Measurements from ENCODE around the gene EFNA5. TPM values are rescaled to one million over a fixed set of nuclear protein-coding genes. Genes with fewer than 3 reads are reported as not detected.

The EFNA5 gene
- total RNA-seq, 1 donor from 2014 or later: 9.1 TPM

DNA sequence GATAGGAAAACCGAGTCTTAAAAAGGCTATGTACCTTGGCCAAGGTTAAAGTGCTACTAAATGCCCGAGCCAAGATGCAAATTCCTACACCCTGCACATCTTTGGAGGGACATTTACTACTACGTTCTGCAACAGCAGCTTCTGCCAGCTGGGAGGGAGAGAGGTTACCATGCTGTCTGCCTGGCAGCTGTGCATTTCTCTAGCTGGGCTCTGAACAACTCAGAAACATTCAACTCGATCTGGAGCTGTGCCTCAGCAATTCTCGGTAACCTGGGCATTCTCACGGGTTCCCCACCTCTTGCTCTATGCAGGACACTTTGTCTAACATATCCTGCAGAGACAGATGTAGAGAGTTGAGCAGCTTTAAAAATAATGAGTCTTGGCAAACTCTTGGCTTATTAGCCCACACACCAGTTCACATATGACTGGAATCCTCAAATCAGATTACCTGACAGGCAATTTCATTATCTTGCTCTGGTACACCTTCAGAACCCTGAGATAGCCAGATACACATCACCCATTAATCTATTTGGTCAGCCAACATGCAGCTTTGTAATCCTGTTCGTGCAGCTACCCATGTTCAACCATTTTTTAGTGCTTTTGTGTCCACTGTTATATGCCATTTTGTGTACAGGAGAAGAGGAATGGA, 115.8 kb downstream of the EFNA5 start:
- no peak for DNase-seq (ENCODE audit: extremely low read depth, low read depth, low spot score)

DNA sequence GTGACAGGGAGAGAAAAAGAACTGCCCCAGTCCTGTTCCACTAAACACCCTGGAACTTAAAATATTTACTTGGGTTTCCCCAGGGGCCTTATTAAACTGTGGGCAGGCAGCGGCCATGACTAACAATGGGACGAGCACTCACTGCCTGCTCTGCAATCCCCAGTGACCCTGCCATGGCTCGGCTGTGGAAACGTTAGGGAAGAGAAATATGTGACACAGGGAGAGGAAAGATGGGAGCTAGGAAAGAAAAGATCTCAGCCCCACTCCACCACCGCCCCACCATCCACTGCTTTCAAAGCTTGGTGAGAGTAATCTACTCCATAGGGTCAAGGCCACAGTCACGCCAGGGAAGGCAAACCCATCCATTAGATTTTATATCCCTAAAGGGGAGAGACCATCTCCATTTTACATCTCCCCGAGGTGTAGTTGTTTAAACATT, 117.6 kb downstream of the EFNA5 start:
- no peak for DNase-seq (ENCODE audit: extremely low read depth, low read depth, low spot score)

DNA sequence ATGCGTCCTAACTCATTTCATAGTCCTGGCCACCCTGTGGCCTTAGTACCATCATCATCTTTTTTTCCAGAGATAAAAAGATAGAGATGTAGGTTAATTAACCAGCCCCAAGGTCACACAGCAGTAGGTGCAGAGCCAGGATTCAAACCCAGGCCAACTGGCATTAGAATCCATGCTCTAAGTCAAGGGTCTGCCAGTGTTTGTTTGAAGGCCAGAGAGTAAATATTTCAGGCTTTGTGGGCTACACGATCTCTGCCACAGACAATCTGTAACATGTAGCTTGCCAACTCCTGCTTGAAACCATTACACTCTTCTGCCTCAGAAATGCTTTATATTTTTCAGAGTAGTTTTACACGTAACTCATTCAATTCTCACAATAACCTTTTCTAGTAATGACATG, 119.6 kb downstream of the EFNA5 start:
- no peak for DNase-seq (ENCODE audit: extremely low read depth, low read depth, low spot score)

DNA sequence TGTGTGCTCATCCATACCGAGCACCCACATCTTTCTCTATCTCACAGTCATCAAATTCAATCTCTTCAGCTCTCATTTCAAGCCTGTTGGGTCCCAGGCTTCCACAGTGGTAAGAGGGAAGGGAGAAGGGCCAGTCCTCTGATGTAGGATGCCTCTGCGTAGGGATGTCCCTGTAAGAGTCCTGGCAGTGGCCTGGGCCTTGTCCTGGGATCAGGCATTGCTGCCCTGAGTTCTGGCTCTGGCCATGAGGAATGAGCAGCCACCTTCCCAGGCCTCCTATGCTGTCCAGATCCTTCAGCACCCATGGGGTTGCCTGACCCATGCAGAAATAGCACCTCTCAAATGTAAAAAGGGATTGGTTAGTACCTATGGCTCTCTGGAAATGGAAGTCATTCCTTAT, 121.2 kb downstream of the EFNA5 start:
- DNase-seq (ENCODE audit: extremely low read depth, low read depth, low spot score): no peak

DNA sequence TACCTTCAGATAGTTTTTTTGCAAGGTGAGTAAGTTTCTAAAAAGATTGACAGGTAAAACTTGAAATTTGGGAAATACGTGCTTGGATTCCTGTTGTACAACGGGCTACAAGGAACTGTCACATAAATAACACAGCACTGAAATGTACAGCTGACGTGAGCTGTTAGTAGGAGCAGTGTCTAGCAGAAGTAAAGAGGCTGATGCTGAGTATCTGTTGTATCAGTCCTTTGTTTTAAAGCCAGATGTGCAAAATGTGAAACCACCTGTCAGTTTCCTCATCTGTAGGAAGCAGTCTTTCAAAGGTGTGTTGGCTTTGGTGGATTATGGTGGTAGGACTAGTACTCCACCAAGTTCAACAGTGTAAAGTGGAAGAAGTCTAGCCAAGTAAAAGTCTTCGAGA, 122.3 kb downstream of the EFNA5 start:
- DNase-seq (ENCODE audit: extremely low read depth, low read depth, low spot score): no peak

DNA sequence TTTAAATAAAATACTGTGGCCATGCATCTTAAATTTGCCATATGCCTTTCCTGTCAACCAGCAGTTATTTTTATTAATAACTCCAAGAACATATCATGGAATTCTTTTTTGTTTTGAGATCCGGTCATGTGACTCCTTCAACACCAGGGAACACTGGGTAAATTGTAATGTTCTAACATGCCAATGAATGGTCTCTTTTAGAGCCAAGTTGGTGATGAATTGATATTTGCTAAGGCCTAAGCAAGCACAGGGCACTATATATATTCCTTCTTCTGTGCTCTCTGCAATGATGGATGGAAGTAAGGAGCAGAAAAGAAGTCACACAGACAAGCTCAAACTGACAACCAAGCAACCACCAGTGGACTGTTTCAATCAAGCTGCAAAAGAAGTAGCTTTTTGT, 124.0 kb downstream of the EFNA5 start:
- no peak for DNase-seq (ENCODE audit: extremely low read depth, low read depth, low spot score)

DNA sequence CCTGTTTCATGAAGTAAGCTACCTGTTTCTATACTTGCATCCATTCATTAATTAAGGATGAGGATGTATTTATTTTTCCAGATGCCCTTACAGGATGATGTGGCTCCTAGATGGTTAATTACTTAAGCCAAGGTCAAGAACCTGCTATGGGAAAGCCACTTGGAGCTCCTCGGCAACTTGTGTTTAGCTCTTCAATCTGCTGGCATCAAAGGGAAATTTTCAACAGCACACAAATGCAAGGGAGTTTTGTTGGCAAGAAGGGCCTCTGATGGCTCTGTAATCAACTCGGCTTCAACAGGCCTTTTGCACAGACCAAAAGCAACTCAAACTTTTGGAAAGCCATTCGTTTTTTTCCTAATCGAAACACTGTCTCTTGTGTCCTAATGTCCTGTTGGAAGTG, 125.3 kb downstream of the EFNA5 start:
- DNase-seq (ENCODE audit: extremely low read depth, low read depth, low spot score): no peak

DNA sequence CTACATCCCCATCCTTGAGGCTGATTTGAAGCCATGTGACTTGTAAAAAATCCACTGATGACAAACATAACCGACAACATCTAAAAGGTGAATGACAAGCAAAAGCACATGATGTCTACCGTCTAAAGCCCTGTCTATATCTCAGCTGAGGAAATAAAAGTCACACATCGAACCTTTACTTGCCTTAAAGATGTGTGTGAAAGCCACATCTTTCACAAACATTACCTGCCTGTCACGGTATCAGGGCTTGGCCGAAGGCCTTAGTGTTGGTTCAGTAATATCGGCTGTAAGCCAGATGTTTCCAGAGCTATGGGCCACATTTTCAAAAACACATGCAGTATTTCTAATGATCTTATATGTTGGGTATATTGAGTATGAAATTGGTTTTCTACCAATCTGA, 125.8 kb downstream of the EFNA5 start:
- DNase-seq (ENCODE audit: extremely low read depth, low read depth, low spot score): no peak

DNA sequence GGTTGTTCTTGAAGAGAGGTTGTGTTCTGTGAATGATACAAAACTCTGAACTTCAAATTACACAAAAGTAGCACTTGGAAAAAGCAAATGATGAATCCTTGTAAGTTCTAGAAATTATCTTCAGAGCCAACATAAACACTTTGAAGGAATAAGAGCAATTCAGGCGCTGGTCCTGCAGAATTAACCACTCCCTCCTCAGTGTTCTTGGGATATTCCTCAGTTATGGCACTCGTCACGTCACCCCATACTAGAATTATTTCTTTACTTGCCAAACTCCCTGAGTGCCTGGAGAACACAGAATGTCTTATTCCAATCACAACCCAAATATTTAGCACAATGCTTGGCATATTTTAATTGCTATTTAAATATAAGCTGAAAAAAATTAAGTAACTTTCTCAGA, 126.3 kb downstream of the EFNA5 start:
- no peak for DNase-seq (ENCODE audit: extremely low read depth, low read depth, low spot score)

DNA sequence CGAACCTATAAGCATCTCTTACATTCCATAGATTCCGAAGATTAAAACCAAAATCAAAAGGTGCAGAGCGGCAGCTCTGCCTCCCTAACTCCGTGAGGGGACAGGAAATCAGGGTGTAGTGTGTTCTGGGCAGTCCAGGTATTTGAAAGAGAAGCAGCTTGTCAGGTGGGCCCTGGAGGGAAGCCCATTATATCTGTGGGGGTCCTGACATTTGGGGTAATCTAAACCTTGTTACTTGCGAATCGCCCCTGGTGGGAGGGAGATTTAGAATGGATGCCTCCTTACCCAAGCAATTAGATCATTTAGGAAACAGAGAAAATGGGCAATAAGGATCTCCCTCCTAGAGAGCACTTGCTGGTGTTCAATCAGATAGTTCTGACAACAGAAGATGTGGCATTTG, 126.9 kb downstream of the EFNA5 start:
- DNase-seq (ENCODE audit: extremely low read depth, low read depth, low spot score): no peak

DNA sequence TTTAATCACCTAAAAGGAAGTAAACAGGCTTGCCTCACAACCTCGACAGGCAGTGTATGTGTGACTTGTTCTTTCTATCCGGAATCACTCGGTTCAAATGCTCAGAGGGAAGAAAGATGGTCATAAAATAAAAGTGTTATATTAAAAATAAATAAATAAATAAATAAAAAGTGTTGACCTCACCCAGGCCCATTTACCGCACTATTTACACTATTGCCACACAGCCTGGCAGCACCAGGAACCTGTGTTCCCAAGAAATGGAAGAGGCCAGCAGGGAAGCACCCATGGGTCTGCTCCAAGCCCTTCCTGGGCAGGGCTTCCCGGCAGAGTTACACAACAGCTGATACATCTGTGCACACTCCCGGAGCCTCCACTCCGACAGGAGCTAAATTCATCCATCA, 127.9 kb downstream of the EFNA5 start:
- no peak for DNase-seq (ENCODE audit: extremely low read depth, low read depth, low spot score)

DNA sequence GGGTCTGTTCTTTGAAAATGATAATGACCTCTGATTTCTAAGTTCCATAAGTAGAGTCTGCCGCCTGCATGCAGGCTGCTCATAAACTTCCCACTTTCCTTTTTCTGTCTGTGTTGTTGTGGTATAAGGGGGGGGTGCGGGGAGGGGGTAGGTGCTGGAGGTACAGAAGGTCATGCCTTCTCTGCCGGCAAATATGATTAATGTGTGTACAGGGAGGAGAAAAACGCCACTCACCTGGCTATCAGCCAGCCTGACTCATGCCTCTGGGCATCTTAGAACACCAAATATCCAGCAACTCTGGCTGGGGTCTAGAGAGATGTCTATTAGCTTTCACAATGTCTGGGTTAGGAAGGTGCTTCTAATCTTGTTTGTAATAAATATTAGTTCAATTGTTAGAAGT, 128.3 kb downstream of the EFNA5 start:
- peak; percentile 94 for DNase-seq (ENCODE audit: extremely low read depth, low read depth, low spot score)

DNA sequence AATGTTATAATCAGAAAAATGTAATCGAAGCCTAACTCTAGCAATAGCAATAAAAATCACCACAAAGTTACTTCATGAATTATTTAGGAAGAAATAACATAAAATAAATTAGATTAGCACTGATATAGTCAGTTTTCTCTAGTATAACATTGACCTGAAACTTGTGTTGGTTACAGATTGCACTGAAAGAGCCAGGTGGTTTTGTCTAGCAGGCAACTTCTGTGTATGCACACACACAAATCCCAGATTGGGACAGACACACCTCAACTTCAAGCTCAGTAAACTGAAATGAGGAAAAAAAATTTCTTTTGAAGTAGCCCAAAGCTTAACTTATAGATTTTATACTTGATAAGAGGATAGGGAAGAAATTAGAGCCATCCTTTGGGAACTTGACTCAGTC, 129.3 kb downstream of the EFNA5 start:
- no peak for DNase-seq (ENCODE audit: extremely low read depth, low read depth, low spot score)

DNA sequence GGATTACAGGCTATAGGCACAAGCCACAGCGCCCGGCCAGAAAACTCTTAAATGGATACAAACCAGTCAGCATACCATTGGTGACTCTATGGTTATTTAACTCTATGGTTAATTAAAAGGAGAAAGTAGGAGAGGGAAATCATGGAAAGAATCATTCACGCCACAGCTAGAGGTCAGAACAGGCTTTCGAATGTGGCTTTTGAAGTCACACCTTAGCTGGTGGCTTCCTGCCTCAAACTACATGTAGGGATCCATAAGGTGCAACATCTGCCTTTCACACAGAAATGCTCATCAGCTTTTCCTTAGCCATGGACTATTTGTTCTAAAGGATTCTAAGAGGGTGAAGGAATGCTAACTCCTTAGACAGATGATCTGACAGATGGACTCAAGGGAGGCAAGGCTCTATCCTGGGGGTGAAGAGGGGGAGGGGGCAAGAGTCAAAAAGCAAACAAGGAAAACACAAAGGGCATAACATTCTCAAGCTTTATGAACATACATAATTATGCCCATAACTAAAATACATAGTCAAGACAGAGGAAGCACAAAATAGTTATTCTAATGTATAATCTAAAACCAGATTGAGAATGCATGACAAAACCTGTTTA, 130.9 kb downstream of the EFNA5 start:
- no peak for DNase-seq (ENCODE audit: extremely low read depth, low read depth, low spot score)

DNA sequence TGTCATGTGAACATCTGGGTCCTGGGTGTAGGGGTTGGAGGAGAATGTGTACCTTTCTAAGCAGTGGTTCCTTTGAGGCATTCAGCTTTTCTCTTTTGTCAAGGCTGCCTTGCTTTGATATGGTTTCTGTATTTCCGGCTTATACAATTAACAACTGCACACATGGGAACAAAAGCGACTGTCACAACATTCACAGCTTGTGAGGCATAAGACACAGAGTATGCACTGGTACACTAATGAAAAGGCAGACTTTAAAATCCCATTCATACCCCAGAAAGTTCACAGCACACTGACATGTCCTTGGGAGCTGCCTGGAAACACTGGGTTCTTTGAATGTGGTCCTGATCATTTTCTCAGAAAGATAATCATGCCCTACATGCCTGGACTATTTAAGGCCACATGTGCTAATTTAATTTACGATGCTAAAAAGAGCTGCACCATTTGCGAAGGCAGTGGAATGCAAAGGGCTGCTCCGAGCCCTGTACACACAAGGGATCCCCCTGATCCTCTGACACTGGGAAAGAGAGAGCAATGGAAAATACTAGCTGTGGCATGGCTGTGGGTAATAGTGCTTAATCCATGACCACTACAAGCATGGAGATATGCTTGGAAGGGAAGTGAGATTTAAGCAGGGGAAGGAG, 131.8 kb downstream of the EFNA5 start:
- DNase-seq (ENCODE audit: extremely low read depth, low read depth, low spot score): no peak

DNA sequence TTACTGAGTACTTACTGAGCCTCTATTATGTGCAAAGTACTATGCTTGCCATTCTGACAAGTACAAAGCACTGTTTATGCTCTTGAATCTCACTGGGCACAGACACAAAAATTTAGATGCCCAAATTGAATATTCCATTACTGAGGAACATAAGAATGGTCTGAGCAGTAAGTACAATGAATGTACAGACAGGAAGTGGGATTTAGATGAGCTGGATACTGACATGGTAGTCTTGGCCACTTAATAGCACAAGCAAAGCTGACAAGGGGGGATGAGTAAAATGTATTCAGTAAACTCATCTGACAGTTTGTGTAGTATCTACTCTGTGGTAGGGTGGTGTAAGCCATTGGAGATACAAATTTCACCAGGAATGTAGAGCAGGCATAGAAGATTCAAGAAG, 132.4 kb downstream of the EFNA5 start:
- no peak for DNase-seq (ENCODE audit: extremely low read depth, low read depth, low spot score)

DNA sequence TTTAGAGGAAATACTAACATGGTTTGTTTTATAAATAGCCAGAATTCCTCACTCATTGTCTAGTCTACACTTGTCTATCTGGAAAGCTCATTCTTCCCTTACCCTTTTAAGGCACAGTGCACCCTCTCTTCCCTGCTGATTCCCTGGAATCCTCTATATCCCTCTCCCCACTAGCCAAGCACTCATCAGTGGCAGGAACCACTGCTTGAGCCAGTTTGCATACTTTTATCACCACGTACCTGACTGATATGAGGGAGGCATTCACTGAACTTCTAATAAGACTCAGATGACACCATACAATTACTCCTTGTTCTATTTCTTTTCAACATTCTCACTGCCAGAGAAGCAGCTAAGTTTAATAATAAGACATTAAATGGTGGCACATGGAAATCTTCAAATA, 134.9 kb downstream of the EFNA5 start:
- no peak for DNase-seq (ENCODE audit: extremely low read depth, low read depth, low spot score)

DNA sequence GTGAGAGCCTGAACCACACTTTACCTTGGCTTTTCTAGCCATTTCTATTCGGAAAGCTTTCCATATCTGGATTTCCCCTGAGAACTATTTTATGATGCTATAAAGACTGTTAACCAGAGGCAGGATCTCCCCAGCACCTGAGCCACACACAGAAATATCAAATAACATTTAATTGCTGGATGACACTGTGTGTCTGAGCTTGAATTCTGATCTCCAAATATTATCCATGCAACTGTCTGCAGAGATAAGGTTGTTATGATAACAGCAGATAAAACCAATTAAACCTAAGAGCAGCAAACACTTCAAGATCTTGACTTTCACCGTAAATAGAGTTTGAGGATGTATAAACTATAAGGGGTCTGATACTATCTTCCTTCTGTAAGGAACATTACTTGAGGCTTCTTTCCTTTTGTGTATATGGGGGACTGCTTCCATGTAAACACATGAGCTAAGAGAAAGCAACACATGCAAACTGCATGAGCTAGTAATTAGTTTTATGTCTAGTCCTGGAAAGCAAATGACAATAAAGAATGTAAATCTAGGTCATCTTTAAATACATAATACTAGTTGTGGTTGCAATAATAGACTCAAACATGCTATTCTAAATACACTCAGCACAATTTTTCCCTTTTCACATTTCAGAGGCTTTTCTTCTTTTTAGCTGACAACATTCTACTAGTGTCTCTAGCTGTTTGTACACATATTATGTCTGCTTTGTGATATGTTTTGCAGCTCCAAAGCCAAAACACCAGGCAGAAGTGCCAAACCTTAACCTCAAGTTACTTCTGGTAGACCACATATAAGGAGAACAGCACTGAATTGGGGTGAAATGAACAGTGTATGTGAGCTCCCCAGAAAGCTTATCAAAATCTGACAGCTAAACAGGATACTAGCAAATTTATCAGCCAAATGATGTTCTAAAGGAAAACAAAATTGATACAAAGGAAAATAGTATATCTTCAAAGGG, 136.5 kb downstream of the EFNA5 start:
- no peak for DNase-seq (ENCODE audit: extremely low read depth, low read depth, low spot score)

DNA sequence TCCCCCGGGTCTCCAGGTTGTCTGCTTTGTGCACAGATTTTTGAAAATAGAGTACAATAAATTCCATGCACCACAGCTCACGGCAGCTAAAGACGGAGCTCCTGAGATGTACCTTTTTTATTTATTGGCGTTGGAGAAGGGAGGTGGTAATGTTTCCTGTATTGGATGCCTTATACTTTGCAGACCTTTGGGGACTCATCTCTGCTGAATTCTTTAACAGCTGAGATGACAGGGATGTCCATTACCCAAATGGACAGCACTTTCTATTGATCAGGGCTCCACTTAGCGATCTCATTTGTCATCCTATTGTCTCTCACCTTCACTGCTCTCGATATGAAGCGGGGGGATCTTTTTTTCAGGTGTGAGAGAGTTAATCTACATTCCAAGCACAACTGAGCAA, 137.8 kb downstream of the EFNA5 start:
- no peak for DNase-seq (ENCODE audit: extremely low read depth, low read depth, low spot score)

DNA sequence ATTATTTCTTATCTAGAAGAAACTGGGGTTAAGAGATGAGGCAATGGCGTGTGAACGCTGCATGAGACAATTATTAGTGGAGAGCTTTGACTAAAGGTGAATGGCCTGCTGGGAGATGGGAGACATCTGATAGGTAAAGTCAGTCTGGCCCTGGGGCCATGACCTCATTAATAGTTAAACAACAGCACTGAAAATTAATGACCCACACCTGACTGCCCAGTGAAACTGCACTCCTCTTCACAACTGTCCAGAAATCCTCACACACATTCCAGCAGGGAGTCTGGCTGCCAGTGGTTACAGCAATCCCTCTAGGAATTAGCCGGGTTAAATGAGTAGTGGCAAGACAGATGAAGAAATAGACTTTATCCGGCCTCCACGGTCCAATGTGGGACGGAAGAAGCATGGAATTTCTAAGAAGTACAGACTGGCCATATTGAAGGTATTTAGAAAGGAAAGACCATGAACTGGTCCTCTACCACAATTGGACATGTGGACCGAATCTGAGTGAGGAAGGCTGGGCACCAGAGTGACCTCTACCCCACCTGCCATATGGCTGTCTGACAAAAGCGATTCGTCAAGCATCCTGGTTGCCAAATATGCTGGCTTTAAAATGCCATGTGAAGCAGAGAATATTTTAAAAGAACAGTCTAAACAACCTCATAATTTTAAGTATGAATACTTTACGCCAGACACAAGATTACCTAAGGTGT, 138.4 kb downstream of the EFNA5 start:
- no peak for DNase-seq (ENCODE audit: extremely low read depth, low read depth, low spot score)

DNA sequence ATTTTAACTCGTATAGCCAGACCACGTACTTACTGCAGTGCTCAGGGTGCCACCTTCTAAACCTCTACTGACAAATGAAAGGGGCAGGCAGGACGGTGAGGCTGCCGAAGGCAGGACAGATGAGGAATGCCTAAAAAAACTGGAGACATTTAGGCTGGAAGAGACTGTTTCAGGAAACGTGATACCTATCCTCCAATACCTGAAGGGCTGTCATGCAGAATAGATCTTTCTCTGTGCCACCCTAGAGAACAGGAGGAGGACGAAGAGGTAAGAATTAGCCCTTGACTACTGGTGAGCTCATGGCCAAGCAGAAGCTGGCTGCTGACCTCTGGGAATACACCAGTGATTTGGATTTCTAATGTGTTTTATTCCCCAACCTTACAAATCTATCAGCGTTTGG, 139.4 kb downstream of the EFNA5 start:
- no peak for DNase-seq (ENCODE audit: extremely low read depth, low read depth, low spot score)

Data from glomerular endothelial cell (primary cell).